ENCODE data around the gene CD163. TPM values are rescaled to one million over a fixed set of nuclear protein-coding genes. Genes with fewer than 3 reads are reported as not detected.

CD163 gene
- total RNA-seq, 1 experiment from 2014 or later: 0.07 TPM

- Histone ChIP-seq H3K27me3 (ENCODE audit: insufficient read depth, low read length) (no peaks in the 10 kb centered on the region), H2BK20ac (ENCODE audit: low read depth, low read length, poor library complexity, severe bottlenecking) (no peak overlapping the region), H3K23ac (ENCODE audit: insufficient read length, low read depth, low read length) (no peak overlapping the region), H2AK5ac (ENCODE audit: insufficient read length, low read length) (no peak overlapping the region), H2BK15ac (ENCODE audit: low read depth, low read length) (no peak overlapping the region), H4K91ac (ENCODE audit: insufficient read length, low read depth, low read length) (no peak overlapping the region), H3K23me2 (ENCODE audit: insufficient read length, low read depth, low read length, poor library complexity, severe bottlenecking) (no peaks in the 10 kb centered on the region), H3K27ac (ENCODE audit: insufficient read length, low read depth, low read length) (no peak overlapping the region), H3K4me1 (ENCODE audit: insufficient read depth, low read length) (peaks cover 10% of the 10 kb centered on the region; the same call in 1 of the 2 replicates), H2BK5ac (ENCODE audit: insufficient read length, low read length) (no peak overlapping the region), H3K4me2 (ENCODE audit: insufficient read depth, insufficient read length, low read length) (no peak overlapping the region), H4K8ac (replicated peaks; ENCODE audit: insufficient read length, low read depth, low read length) (no peak overlapping the region), H4K5ac (ENCODE audit: insufficient read length, low read depth, low read length) (no peak overlapping the region), H2BK12ac (ENCODE audit: insufficient read length, low read depth, low read length) (no peak overlapping the region), H3K56ac (ENCODE audit: insufficient read length, low read depth, low read length) (no peak overlapping the region), H2BK120ac (ENCODE audit: low read depth, low read length, poor library complexity, severe bottlenecking) (no peak overlapping the region), H3K9me3 (ENCODE audit: control insufficient read depth, low read depth, low read length) (no peaks in the 10 kb centered on the region), H4K20me1 (ENCODE audit: control insufficient read depth, insufficient read depth, insufficient read length) (no peaks in the 10 kb centered on the region), H3K79me1 (ENCODE audit: insufficient read depth, low read depth, low read length, poor library complexity, severe bottlenecking) (no peaks in the 10 kb centered on the region), H3K18ac (ENCODE audit: insufficient read length, low read depth, low read length) (no peak overlapping the region), H3K9ac (ENCODE audit: extremely low read depth, insufficient read length, low read length) (no peak overlapping the region), H2AFZ (ENCODE audit: low read length) (no peak overlapping the region), H3K14ac (ENCODE audit: insufficient read depth, low read length) (no peak overlapping the region), H3K4ac (ENCODE audit: low read depth, low read length) (no peak overlapping the region), H3T11ph (ENCODE audit: low read length) (no peak overlapping the region), H3K79me2 (ENCODE audit: insufficient read depth, low read length) (no peaks in the 10 kb centered on the region)
- no CpG with 5 or more reads among the region's 4 CpGs for WGBS (ENCODE audit: extremely low coverage, insufficient read length, low lambda C conversion rate)
- H3K4me1 Mint-ChIP-seq: peaks cover 15 to 17% of the 10 kb centered on the region in 2 experiments
- no peak for DNase-seq
- H3K36me3 Mint-ChIP-seq (ENCODE audit: insufficient read depth in 1 of 3, low read depth in 3 of 3): peaks cover 0 to 4% (median 2%) of the 10 kb centered on the region in 3 experiments; a peak in 2 of 7 replicates
- H3K9me3 Mint-ChIP-seq: peaks cover 0 to 8% of the 10 kb centered on the region in 2 experiments; a peak in 2 of 5 replicates
- H3K4me3 Mint-ChIP-seq: no peak overlapping the region
- no peaks in the 10 kb centered on the region for H3K27me3 Mint-ChIP-seq (ENCODE audit: low read depth)
- no peak overlapping the region for H3K27ac Mint-ChIP-seq
- TF ChIP-seq CTCF (conservative IDR thresholded peaks at IDR 0.05): no peak
Measured at GRCh38 chr12:7496451-7496850, 7.1 kb downstream of the CD163 start.
